DMS53 (cell line): ENCODE measurements around the gene CUL9.
A peak's percentile ranks its signal among the peaks of the same experiment; 100 is the strongest.

Source experiments
- DNase-seq: peaks from one replicate; lab custom pipeline; 2025; lab: John Stamatoyannopoulos, UW

Gene CUL9

GRCh38 chr6:43173591-43174262 lies 8.3 kb upstream of the CUL9 start:
- DNase-seq, result no peak

- DNase-seq, result peak; percentile 99
Measured at GRCh38 chr6:43174263-43175112, 7.5 kb upstream of the CUL9 start.

DNA sequence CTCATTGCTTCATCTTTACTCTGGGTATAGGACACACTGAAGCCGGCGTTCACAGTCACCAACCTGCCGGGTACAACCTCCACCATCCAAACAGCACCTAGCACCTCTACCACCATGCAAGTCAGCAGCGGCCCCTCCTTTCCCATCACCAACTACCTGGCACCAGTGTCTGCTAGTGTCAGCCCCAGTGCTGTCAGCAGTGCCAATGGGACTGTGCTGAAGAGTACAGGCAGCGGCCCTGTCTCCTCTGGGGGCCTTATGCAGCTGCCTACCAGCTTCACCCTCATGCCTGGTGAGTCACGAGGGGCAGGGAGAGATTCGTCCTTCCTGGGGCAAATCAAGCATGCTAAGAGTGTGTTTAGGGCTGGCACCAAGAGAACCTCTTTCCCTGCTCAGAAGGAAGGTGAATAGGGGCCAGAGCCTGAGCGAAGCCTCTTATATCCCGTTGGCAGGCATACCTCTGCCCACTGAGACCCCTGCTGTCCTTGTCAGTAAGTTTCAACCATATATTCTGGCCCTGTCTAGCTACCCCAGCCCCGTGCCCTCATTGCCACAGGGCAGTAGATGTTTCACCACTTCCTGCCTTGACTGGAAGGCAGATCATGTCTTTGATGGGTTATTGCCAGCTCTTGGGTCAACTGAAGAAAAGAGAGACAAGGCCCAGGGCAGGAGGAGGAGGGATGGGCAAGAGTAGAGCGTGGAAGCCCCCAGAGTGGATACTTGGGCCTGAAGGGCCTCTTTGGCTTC lies 6.1 kb upstream of the CUL9 start:
- DNase-seq, result no peak

DNA sequence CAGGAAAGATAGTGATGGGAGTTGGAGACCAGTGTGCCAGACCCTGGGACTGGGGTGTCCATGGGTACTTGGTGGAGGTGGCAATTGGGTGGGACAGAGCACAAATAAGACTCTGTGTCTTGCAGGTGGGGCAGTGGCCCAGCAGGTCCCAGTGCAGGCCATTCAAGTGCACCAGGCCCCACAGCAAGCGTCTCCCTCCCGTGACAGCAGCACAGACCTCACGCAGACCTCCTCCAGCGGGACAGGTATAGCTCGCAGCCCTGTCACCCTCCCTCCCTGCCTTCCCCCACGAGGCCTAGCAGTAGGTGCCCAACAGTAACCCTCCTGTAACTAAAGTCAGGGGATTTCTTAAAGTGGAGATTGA lies 5.6 kb upstream of the CUL9 start:
- no peak for DNase-seq

- no peak for DNase-seq
Measured at GRCh38 chr6:43178150-43178549, 3.8 kb upstream of the CUL9 start.

DNA sequence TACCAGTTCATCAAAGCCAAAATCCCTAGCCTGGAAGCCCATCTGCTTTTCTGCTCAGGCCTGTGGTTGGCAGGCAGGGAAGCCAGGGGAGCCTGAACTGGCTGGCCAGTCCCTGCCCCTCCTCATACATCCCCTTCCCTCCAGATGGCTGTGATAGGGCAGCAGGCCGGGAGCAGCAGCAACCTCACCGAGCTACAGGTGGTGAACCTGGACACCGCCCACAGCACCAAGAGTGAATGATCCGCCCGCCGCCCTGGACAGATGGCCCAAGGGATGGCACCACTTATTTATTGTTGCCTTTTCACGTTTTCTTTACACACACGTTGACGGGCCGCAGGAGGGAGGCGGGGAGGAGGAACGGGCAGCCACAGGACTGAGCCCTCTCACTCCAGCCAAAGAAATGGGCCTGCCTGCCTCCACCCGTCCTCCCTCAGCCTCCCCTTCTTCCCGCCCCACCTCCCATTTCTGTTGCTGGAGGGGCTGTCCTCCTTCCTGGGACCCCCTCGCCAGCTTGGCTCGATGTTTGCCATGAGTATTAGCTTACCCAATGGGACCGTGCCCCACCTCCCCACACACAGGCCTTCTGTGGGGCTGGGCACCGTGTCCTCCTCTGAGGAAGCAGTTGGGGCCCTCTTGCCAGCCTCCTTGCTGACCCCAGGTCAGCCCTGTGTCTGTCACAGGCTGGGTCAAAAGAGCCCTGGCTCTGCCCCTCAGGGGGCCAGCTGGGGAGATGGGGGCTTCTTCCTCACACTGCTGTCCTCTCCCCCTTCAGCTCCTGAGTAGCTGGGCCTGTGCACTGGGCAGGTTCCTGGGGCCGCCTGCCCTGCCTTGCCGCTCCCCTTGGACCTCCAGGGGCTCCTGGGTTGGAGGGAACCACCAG lies 2.8 kb upstream of the CUL9 start:
- no peak for DNase-seq

- DNase-seq, result no peak
Measured at GRCh38 chr6:43180058-43180457, 1.9 kb upstream of the CUL9 start.

DNA sequence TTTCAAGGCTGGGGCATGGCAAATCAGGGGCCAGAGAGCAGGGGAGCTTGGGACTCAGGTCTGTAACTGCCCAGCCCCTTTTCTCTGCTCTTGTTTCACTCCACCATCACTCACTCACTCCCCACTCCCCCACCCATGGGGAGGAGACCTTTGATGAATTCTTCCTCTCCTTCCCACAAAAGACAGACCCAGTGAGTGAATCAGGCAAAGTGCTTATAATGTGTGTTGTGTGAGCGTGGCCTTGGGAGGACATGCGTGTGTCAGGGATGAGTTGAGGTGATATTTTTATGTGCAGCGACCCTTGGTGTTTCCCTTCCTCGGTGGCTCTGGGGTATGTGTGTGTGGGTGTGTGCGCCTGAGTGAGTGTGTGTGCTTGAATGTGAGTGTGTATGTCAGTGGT lies 1.0 kb upstream of the CUL9 start:
- peak; percentile 26 for DNase-seq

DNA sequence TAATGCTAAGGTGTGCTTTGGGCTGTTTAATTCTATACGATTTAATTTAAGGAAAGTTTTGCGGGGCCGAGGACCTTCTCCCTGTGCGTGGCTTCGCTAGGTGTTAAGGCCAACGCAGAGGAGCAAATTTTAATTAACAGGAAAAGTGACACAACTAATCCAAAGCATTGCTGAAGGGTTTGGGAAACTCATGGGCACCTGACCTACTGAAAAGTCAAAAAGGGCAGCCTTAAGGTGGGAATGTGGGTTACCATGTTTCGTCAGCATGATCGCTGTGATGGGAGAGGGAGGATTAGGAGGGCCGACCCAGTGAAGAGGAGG lies 415 bp upstream of the CUL9 start:
- no peak for DNase-seq

DNA sequence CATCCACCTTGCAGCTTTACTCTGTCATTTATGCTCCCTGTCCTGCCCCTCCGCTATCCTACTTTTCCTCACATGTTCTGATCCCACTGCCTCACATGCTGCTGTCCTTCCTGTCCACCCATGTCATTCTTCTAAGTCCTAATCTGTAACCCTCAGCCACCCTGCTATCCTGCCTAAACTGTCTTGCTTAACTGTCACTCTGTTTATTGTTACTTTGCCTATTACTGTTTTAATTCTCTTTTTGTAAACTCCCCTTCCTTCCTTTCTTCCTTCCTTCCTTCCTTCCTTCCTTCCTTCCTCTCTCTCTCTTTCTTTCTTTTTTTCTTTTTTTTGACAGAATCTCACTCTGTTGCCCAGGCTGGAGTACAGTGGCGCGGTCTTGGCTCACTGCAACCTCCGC lies 1.4 kb downstream of the CUL9 start:
- DNase-seq, result no peak

GRCh38 chr6:43184268-43184985 lies 2.4 kb downstream of the CUL9 start:
- DNase-seq, result no peak

DNA sequence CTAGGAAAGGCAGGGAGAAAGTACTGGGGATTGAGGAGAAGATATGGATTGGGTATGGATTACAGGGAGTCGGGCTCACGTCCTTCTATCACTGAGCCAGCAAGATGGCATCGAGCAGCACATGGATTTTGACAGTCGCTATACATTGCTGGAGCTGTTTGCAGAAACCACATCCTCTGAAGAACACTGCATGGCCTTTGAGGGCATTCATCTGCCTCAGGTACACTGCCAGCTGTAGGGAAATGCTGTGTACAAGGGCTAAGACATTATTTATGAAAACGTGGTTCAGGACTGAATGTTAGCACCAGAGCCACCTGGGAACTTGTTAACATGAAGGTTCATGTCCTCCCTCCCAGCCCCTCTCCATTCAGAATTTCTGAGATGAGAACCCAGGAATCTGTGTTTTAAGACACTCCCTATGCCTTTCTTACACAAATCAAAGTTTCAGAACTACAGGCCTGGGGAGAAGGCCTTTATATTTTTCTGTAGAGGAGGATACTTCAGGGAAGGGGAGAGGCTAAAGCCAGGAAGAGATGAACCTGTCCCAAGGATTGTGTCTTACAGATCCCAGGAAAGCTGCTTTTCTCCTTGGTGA lies 3.5 kb downstream of the CUL9 start:
- DNase-seq, result no peak

GRCh38 chr6:43186019-43186418 lies 4.0 kb downstream of the CUL9 start:
- no peak for DNase-seq

- DNase-seq, result no peak
Measured at GRCh38 chr6:43186706-43187105, 4.7 kb downstream of the CUL9 start.

DNA sequence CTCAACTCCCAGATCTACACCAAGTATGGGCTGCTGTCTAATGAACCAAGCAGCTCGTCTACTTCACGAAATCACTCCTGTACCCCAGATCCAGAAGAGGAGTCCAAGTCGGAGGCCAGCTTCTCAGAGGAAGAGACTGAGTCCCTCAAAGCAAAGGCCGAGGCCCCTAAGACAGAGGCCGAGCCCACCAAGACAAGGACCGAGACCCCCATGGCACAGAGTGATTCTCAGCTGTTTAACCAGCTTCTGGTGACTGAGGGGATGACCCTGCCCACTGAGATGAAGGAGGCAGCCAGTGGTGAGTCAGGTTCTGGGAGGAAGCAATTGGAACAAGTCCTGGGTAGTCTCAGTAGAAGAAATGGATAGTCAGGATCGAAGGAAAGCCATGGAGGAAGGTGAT lies 5.8 kb downstream of the CUL9 start:
- DNase-seq, result no peak

- no peak for DNase-seq
Measured at GRCh38 chr6:43188426-43188825, 6.4 kb downstream of the CUL9 start.

GRCh38 chr6:43189776-43190304 lies 7.8 kb downstream of the CUL9 start:
- DNase-seq, result no peak

DNA sequence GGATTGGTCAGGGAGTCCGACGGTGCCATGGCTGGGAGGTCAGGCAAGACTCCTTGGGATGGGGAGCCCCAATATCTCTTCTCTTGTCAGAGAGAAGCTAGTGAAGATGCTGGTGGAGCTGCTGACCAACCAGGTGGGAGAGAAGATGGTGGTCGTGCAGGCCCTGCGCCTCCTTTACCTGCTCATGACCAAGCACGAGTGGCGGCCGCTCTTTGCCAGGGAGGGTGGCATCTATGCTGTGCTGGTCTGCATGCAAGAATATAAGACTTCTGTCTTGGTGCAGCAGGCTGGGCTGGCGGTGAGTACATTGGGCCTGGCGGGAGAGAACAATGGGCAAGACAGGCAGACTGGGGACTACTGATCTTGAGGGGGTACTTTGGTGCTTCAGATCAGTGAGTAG lies 10.9 kb downstream of the CUL9 start:
- DNase-seq, result no peak

DNA sequence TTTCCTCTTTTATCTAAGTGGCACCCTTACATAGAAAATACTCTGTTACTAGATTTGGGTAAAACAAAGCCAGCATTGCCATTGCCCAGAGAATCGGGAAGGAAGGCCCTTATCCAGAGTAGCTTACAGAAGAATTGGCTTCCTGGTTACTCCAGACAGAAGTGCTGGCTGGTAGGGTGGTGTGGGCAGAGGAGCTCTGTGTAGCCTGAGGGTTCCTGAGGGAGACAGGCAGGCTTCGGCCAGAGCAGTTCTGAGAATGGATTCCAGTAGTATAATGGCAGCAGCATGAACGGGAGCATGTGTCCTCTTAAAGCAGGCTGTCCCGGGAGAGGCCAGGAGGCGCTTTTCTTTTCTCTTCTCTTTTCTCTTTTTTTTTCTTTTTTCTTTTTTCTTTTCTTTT lies 11.9 kb downstream of the CUL9 start:
- DNase-seq, result no peak

DNA sequence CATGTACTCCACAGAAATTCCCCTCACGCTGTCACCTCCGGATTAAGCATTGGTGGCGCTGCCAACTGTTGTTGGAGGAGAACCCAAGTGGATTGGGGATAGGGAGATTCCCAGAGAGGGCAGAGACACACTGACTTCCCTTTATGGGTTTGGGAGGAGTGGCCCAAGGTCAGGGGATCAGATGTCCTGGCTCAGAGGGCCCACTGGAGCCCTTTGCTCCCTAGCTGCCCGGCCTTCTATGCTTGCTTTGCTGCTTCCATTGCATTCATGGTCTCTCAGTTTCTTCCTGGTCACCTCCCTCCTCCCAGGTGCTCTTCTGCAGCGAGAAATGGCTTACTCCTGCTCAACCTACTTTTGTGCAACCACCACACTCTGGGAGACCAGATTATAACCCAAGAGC lies 14.3 kb downstream of the CUL9 start:
- DNase-seq, result no peak

GRCh38 chr6:43199912-43200311 lies 17.9 kb downstream of the CUL9 start:
- DNase-seq, result no peak
